Measurements from ENCODE around the gene KHDC3L.
"Not testable (repeated sequence)": the region's sequence is repeated elsewhere in the genome, so short reads cannot be mapped to it uniquely, and the experiment has no call there.

The KHDC3L gene

GRCh38 chr6:73369157-73369556 is 6.7 kb downstream of the KHDC3L start:
- in situ Hi-C loops (cut with MboI; ENCODE audit: low sequenced_read_pairs): no loop called here

- in situ Hi-C loops (cut with MboI; ENCODE audit: low sequenced_read_pairs): no loop called here
Measured at GRCh38 chr6:73369563-73369962, 7.1 kb downstream of the KHDC3L start, which contains the start of gene OOEP. Gene OOEP (minus strand): TSS chr6:73369897. CDS start chr6:73369792, 105 bp downstream.

DNA sequence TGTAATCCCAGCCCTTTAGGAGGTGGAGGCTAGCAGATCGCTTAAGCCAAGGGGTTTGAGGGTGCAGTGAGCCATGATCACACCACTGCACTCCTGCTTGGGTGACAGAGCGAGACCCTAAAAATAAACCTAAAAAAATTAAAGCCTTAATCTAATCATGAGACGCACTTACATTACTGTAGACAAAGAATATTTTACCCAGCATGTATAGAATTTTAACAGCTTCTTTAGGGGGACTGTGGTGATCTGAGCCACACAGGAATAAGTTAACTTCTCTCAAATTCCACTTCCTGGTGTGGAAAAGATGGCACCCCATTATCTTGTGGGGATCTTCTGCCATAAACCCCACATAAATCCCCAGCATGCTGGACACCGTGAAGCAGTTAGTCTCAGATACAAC is 9.5 kb downstream of the KHDC3L start:
- in situ Hi-C loops (cut with MboI; ENCODE audit: low sequenced_read_pairs): no loop called here

- in situ Hi-C loops (cut with MboI; ENCODE audit: low sequenced_read_pairs): no loop called here
Measured at GRCh38 chr6:73372516-73372915, 10.1 kb downstream of the KHDC3L start.

DNA sequence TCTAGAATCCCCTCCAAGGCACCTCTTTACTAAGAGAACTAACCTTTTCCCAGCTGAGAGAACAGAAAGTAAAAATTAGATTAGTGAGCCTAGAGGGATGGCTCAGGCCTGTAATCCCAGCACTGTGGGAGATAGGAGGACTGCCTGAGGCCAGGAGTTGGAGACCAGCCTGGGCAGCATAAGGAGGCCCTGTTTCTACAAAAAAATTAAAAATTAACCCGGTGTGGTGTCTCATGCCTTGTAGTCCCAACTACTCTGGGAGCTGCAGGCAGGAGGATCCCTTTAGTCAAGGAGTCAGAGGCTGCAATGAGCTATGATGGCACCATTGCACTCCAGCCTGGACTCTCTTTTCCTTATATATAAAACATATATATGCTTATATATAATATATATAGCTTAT is 12.8 kb downstream of the KHDC3L start:
- in situ Hi-C loops (cut with MboI; ENCODE audit: low sequenced_read_pairs): no loop called here

DNA sequence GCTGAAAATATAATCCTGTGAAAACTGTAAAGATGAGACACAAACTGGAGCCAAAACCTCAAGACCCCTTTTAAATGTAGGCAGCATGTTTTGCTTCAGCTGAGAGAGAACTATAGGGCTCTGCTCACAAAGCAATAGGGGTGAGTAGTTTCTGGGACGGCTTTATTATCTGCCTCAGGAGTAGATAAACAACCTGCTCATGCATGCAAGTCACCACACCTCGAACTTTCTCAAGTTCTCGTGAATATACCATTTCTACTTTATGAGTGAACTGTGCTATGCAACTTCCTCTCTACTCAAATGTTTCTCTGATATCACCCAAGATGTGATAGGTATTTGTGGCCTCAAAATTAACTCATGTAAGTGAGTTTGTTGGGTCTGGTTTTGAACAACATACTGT is 14.8 kb downstream of the KHDC3L start:
- in situ Hi-C loops (cut with MboI; ENCODE audit: low sequenced_read_pairs): no loop called here

GRCh38 chr6:73381531-73381930 is 19.1 kb downstream of the KHDC3L start:
- in situ Hi-C loops (cut with MboI; ENCODE audit: low sequenced_read_pairs): not testable (repeated sequence)

GRCh38 chr6:73382462-73383113 is 20.1 kb downstream of the KHDC3L start:
- in situ Hi-C loops (cut with MboI; ENCODE audit: low sequenced_read_pairs): no loop called here

DNA sequence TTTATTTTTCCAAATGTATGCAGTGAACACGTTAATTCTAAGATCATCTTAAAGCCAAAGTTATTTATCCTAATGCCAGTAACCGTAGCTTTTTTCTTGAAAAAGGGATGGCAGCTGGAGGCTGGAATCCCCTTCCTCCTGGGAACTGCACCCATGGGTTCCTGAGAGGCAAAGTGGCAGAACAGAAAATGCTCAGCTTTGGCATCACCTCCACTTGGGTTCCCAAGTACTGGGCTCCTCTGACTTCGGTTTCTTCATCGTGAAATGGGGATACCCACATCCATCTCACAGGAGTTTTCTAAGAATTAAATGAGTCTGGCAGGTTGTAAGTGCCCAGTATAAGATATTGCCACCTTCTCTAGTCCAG is 26.0 kb downstream of the KHDC3L start:
- in situ Hi-C loops (cut with MboI; ENCODE audit: low sequenced_read_pairs): no loop called here

DNA sequence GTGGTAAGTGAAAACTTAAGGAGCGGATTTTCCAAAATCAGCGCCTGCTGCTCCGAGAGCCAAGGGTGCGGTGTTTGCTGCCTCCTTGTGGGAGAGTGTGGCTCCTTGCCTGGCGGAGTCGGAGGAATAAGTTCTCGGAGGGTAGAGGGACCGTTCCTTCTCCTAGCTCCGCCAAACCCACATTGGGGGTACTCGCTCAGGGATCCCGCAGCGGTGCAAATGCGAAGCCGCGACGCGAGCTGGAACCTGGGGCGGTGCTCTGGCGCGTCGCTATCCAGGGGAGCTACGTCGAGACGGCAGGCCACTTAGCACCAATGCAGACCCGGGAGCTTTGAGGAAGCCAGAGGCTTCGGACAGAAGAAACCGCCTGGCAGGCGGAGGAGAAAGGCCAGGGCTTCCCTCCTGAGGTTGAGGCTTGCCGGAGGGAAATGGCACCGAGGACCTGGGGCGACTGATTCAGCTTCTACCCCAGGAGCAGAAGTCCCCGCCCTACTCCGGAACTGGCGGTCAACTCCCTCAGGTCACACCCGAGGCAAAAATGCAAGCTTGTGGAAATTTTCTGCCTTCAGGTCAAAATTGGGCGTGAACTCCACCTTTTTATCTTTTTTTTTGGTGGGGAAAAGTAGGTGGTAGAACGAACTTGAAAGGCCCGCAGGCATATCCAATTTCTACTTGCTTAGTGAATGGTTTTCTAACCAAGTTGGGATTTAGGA is 26.5 kb downstream of the KHDC3L start:
- in situ Hi-C loops (cut with MboI; ENCODE audit: low sequenced_read_pairs): no loop called here

- in situ Hi-C loops (cut with MboI; ENCODE audit: low sequenced_read_pairs): no loop called here
Measured at GRCh38 chr6:73389854-73390253, 27.4 kb downstream of the KHDC3L start.

DNA sequence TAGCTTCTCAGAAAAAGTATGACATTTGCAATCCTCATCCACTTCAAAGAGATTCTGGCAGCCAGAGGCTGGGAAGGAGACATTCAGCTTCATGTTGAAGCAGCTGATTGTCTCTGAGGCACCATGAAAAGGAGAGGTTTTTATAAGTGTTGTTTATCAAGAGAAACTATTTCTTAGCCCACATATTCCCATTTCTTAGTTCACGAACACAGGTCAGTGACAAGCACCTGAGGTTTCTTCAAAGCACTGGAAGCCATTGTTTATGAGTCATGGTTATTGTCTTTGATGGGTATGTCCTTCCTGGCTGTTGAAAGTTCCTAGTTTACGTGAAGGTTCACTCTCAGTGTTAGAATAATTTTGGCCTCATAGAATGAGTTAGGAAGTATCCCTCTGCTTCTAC is 29.2 kb downstream of the KHDC3L start:
- in situ Hi-C loops (cut with MboI; ENCODE audit: low sequenced_read_pairs): no loop called here

DNA sequence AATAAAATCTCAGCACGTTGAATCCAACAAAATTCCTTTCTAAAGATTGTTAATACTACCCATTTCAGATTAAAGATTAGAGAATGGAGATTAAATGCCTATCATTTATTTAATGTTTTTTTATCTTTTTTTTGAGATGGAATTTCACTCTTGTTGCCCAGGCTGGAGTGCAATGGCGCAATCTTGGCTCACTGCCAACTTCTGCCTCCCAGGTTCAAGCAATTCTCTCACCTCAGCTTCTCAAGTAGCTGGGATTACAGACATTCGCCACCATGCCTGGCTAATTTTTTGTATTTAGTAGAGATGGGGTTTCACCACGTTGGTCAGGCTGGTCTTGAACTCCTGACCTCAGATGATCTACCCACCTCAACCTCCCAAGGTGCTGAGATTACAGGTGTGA is 29.7 kb downstream of the KHDC3L start:
- in situ Hi-C loops (cut with MboI; ENCODE audit: low sequenced_read_pairs): not testable (repeated sequence)

DNA sequence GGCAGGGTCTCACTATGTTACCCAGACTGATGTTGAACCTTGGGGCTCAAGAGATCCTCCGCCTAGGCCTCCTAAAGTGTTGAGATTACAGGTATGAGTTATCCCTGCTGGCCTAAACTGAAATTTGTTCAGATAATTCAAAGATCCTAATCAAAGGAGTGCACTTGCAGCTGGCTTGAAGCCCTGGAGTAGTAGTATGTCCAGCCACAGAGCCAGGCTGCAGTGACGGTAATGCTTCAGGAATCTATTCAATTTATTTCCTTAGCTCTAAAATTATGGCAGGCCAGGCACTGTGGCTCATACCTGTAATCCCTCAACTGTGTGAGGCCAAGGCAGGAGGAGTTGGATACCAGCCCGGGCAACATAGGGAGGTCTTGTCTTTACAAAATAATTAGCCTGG is 30.8 kb downstream of the KHDC3L start:
- in situ Hi-C loops (cut with MboI; ENCODE audit: low sequenced_read_pairs): no loop called here

GRCh38 chr6:73394577-73395354 is 32.3 kb downstream of the KHDC3L start, which contains the start of gene DDX43:
Gene DDX43 (plus strand): TSS chr6:73394828. CDS start chr6:73394906, 78 bp downstream.
- in situ Hi-C loops (cut with MboI; ENCODE audit: low sequenced_read_pairs): no loop called here

DNA sequence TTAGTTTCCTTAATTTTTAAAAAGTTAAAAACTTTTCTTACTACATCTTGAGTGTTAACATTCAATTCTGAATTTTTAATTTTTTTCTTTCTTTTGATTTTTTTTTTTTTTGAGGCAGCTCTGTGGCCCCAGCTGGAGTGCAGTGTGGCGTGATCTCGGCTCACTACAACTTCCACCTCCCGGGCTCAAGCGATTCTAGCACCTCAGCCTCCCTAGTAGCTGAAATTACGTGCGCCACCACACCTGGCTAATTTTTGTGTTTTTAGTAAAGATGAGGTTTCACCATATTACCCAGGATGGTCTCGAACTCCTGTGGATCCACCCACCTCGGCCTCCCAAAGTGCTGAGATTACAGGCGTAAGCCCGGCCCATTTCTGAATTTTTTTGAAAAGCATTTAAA is 33.4 kb downstream of the KHDC3L start:
- in situ Hi-C loops (cut with MboI; ENCODE audit: low sequenced_read_pairs): no loop called here

DNA sequence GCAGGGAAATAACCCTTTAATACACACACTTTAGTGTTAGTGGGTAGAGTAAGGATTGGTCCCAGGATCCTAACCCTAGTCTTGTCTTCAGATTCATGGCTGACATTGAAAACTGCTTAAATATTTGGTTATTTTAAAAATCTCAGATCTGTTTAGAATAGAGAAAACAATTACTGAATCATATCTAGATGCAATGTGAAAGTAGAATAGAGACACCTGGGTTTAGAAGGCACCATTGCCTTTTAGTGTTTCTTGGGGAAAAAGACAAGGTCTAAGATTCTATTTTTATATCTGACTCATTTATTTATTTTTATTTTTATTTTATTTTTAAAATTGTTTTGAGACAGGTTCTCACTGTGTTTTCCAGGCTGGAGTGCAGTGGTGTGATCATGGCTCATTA is 38.2 kb downstream of the KHDC3L start:
- in situ Hi-C loops (cut with MboI; ENCODE audit: low sequenced_read_pairs): no loop called here

DNA sequence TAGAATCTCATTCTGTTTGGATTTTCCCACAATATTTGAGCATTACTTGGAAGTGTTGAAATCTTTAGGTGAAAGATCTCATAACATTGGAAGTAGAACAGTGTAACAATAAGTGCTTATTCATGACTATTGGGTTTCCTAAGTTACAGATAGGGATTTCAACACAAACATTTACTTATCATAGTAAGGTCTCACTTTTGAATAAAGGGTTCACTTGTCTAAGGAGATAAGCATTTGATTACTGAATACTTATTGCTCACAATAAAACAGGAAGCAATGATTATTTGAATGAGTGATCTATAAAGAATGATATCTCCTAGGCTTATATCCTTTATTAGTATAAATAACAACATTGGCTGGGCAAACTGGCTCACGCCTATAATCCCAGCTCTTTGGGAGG is 46.9 kb downstream of the KHDC3L start:
- in situ Hi-C loops (cut with MboI; ENCODE audit: low sequenced_read_pairs): no loop called here

GRCh38 chr6:73413102-73413501 is 50.6 kb downstream of the KHDC3L start:
- in situ Hi-C loops (cut with MboI; ENCODE audit: low sequenced_read_pairs): no loop called here

Measured in HL-60/S4 treated with phorbol 12-myristate 13-acetate at 8.2 ng/mL for 4 days and 3 days (cell line).